CD4-positive, alpha-beta T cell treated with Interleukin-15 for 4 hours (primary cell): ENCODE results near the gene CYTH1.

Source experiments
- DNase-seq: peaks from one replicate; pipeline ENCODE4 v3.0.0-alpha.2; 2020; ENCODE audit warnings: low spot score

Gene CYTH1

DNA sequence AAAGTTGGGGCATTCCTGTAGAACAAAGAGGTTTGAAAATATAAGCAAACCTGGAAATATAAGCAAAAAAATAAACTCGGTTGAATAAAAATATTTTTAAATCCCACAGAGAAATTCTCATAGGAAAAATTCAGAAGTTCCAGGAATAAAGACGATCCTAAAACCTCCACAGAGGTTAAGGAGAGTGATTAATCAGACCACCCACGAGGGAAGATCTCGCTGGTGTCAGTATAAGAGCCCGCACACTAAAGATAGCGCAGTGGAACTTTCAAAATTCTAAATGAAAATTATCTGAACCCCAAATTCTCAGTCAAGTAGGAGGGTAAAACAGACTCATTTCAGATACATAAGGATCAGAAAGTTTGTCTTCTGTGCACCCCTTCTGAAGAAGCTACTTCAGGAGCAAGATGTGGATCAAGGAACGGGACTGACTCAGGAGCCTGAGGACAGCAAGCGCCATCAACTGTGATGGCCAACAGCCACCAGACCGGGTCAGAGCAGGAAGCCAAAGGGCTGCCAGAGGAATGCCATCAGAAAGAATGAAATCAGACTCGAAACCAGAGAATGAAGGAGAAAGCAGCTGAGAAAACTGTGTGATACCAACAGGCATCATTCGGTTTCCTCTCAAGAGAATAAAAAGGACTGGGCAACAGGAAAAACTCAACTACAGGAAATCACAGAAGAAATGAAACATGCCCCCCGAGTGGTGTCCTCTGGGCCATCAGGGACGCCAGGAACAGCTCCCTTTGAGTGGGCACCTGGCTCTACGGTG is 66.9 kb downstream of the CYTH1 start:
- DNase-seq: no peak

DNA sequence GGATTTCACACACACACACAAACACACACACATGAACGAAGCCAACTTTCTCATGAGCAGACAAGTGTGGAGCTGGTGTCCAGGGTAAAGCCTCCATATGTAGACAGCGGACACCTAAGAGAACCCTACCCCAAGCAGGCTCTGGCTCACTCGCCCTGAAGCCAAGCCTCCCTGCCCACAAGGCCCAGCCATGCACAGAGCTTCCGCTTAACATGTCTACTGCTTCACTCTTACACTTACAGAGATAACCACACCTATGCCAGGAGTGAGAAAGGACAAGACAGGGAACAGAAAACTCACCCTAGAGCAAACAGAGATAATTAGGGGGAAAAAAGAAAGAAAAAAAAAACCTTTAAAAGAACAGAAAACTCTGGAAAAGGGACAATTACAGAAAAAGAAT is 67.5 kb downstream of the CYTH1 start:
- DNase-seq: no peak

DNA sequence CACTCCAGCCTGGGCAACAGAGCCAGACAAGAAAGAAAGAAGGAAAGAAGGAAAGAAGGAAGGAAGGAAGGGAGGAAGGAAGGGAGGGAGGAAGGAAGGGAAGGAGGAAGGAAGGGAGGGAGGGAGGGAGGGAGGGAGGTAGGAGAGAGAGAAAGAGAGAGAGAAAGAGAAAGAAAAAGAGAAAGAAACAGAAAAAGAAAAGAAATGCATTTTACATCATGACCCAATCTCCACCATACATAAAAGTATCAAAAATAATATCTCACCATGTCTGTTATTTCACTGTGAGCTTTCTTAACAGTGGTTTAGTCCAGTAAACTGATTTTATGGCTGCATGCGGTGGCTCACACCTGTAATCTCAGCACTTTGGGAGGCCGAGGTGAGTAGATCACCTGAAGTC is 70.0 kb downstream of the CYTH1 start:
- no peak for DNase-seq

DNA sequence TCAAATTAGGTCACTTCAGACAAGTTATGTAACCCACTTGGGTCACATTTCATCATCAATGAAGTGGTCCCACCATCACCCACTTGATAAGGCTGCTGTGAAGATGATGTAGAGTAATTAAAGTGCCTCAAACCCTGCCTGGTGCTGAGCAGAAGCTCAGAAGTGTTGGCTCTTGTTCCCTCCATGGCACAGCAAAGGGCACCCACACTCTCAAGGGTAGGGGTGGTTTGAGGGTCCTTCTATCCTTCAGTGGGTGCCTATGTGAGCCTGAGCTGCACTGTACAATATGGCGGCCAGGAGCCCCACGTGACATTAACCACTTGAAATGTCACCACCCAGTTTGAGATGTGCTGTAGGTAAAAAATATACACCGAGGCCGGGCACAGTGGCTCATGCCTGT is 71.5 kb downstream of the CYTH1 start:
- no peak for DNase-seq

DNA sequence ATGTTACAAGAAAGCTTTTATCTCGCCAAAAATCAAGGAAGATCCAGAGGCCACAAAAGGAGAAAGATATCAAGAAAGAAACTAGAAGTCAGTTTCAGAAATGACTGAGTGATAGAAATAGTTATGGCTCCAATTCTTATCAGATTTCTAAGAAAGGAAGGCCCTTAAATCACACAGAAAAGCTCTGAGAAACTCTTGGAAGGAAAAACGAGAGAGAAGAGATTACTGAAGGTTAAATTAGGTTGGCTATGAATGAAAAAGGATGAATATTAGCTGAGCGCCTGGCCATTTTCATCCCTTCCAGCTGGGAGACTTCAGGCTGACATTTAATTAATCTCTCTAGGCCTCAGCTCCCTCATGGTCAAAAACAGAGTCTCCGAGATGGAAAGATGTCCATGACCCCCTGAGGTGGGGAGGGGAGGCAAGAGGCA is 72.3 kb downstream of the CYTH1 start:
- DNase-seq: no peak

DNA sequence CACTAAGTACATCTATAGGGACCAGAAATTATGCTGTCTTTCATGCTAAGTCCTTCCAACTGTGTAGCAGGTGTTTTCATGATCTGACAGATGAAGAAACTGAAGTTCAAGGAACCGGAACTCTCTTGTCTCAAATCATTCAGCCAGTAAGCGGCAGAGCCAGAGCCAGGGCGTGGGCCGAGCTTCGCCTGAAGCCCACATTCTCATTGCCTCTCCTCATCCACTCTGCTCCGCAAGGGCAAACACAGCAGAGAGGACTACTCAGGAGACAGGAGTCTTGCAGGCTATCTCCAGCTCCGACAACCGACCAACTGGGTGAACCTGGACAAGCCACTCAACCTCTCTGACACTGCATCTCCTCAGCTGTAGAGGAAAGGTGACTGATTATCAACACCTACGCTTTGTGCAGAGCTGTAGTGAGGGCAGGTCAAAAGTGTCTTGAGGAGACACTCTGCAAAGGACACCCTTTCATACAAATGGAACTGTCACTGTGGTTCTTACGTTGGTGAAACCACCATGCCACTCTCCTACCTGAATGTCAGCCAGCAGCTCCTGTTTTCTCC is 72.9 kb downstream of the CYTH1 start:
- DNase-seq: no peak

DNA sequence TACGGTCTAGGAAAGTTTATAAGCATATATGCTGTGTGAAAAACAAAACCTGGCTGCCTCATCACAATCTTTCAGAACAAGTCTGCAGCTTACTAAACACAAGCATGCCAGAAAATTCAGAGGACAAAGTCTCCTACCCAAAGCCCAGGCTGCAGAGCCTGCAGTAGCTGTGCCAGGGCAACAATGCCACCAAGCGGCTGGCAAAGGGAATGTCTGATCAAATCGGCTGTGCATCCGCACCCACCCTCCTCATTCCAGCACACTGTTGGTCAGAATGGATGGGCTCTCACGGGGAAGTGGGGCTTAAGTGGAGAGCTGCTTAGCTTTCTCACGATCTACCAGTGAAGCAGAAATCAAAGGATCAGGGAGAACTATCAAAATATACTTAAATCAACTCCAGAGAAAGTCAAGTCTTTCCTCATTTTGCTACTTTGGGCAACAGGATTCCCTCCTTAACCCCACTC is 73.5 kb downstream of the CYTH1 start:
- peak; percentile 62 for DNase-seq

DNA sequence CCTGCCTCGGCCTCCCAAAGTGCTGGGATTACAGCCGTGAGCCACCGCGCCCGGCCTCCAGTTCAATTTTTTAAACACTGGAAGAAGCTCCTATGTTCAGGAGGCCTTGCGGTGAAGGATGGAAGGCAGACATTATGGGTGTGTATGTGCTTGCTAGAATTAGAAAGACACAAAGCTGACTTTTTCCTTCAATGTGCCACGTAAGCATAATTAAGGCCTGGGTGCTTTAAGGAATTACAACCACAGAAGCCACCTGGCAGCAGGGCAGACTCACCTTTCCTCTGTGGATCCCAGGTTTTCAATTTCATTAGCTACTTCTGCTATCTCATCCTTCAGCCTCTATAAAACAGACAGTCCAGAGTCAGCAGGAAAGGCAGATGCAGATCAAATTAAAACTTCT is 74.2 kb downstream of the CYTH1 start:
- DNase-seq: no peak

DNA sequence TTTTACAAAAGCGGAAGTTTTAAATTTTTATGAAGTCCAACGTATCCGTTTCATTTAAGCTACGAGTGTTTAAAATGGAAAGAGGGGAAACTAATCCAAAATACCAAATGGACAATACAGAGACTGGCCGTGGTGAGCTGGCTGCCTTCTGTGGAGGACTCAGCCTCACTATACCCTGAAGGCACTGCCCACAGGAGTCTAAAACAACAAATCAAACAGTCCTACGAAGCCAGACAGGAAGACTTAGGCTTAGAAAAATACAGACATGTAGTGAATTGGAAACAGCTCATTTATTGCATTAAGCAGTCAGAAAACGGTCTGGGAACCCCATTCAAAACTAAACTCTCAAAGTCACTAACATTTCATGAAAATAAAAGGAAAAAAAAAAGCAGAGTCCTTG is 75.1 kb downstream of the CYTH1 start:
- DNase-seq: no peak

DNA sequence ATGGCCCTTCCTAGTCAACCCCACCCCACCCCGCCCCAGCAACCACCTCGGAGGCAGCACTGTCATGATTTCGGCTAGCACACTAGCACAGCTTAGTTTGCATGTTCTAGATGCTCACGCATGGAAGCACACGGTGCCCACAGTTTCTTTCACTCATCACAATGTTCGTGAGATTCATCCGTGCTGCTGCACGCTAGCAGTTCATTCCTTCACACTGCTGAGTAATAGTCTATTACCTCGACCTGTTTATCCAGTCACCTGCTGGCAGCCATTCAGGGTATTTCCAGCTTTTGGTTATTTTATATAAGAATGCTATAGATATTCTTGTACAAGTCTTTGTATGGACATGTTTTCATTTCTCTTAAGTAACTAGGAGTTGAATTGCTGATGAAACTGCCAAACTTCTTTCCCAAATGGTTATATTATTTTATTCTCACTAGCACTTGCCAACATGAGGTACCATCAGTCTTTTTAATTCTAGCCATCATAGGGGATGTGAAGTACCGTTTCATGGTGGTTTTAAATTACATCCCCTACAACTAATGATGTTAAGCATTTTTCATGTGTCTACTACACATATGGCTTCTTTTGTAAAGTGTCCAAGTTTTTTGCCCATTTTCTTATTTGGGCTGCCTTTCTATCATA is 75.7 kb downstream of the CYTH1 start:
- no peak for DNase-seq

DNA sequence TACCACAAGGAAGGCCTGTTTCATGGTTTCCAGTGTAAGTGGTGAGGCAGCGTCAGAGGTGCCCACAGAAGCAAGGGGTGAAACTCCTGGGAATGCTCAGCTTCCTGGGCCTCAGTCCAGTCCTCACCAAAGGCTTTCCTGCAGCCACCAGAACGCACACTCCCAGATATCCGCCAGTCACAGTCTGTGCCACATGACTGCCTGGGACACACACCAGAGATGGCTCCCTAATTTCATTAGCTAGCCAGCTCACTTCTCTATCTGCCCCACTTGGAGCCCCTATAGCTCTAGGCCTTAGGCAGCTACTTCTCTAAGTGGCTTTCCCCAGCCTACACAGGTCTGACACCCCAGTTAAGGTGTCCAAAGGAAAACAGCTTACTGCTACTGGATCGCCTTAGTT is 77.0 kb downstream of the CYTH1 start:
- no peak for DNase-seq

DNA sequence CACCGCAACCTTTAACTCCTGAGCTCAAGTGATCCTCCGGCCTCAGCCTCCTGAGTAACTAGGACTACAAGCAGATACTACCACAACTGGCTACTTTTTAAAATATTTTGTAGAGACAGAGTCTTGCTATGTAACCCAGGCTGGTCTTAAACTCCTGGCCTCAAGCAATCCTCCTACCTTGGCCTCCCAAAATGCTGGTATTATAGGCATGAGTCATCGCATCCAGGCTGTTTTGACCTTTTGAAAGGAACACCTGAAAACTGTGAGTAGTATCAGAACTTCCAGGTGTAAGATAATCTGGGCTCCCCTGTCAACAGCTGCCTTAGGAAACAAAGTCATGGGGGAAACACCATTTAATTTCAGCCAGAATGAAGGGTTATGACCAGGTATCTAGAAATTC is 77.5 kb downstream of the CYTH1 start:
- DNase-seq: no peak

DNA sequence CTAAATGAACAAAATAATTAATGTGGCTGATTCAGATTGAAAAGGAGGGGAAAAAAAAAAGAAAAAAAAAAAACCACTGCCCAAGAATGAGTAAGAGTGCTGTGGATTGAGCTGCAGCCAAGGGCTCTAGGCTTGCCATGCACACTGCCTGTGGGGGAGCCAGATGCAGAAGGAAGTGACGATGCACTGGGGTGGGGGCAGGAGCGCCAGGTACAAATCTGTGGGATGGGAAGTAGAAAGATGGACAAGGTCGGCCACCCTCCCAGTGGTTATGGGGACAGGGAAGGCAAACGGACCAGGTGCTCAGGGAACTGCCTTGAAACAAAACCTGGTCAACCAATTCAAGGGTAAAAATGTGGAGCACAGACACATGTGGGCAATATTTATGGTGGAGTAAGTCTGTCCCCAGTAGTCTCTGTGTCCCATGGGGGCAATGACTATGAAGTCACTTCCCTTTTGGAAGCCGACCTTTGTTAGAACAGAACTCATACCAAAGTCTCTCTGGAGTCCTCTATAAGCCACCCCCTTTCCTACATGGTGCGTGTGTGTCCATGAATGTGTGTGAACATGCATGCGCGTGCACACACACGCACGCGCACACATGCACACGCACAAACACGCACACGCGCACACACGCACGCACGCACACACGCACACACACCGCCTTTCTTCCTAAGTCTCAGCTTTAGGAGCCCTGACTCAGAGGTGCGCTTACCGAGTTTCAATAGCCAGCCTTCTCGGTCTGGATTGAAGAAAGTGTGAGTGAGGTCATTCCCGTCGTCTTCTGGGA is 84.3 kb downstream of the CYTH1 start:
- no peak for DNase-seq

DNA sequence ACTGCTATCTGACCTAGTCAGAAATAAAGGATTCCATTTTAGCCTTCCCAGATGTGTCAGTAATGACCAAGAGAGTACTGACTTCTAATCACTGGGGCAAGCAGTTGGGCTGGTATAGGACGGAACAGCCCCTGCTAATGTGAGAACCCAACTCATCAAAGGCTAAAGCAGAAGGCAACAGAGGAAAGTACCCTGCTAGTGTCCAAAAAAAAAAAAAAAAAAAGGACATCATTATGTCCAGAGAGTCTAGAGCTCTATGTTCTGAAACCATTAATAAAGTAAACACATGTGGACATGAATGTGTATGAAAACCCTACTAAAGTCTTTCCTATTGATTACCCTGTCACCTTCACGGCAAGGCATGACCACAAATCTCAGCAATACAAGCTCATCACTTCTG is 85.0 kb downstream of the CYTH1 start:
- no peak for DNase-seq

DNA sequence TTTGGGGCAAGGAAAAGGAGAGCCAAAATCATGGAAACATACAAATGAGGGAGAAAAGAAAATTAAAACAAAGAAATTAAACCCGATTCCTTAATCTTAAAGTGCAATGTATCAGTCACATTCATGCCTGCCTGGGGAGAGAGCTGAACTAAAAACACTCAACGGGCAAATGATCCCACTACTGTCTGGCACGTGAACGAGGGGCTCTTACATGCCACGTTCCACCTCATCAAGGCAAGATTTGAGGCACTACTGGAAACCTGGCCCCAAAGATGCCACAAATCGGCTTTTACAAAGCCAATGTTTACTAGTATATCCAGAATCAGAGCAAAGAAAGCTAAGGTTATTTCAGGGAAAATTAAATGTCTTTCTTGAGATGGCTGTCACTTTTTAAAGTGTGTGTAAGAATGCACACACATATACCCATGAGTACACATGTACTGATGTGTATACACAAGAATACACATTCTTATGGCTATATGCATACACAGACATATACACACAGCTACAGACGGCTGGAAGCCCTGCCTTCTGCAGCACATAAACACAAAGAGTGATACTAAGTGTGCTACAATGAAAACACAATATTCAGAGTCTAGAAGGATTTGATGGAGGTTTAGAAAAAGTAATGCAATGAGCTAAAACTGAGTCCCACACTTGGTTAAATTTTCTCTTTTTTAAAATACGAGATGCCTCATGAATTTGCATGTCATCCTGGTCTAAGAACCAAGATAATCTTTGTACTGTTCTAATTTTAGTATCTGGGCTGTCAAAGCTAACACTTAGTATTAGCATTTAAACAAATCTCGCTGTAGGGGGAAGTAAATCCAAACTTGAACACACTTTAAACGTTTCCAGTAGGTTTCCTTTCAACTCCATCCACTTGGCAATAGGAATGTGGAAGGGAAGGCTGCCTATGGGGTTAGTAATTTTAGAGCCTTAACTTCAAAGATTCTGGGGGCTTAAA is 85.8 kb downstream of the CYTH1 start:
- DNase-seq: no peak

DNA sequence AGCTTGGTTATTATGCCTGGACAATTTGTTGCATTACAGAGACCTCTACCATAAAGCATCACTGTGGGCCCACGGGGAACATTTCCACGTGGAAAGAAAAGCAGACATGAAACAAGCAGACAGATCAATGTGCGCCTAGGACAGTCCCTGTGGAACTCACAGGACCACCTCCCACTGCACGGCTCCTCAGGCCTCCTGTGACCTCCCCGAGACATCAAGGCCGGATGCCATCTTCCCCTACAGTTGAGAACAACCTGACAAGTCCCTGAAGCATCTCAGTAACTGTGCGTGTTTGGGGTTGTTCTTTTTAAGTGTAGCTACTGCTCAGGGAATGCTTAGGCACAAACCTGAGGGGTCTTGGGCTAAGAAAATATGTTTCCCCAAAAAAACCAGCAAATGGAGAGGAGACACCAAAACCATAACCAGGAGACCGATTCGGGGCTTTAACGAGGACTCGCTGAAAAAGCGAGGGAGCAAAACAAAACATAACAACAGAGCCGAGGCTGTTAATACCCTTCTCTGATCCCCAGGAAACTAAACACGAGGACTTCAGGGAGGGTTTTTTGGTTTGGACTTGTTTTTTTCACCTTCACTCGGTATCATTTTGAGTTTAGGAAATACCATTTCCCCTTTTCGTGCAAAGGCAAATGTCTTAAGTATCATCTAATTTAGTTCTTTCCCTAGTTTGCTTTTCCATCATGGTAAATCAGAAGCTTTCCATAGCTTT is 87.1 kb downstream of the CYTH1 start:
- no peak for DNase-seq

DNA sequence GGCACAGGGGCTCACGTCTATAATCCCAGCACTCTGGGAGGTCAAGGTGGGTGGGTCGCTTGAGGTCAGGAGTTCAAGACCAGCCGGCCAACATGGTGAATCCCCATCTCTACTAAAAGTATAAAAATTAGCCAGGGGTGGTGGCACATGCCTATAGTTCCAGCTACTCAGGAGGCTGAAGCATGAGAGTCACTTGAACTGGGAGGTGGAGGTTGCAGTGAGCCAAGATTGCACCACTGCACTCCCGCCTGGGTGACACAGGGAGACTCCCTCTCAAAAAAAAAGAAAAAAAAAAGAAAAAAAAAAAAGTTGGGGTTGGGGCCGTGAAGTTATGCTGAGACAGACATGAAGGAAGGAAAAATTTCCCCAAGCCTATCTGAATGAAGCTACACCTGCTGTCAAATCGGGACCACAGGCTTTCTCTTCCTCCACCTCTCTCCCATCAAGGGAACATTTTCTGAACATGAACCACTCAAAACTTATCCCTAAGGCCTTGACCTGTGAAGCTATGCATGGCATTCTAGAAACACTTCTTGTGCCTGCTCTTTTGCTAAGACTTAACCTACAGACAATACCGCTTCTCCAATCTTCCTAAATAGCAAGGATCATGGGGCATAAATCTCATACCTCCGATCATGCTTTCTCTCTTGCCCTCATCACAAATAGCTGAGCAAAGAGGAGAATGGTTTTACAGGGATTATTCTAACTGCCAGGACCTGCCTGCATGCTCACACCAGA is 88.6 kb downstream of the CYTH1 start:
- DNase-seq: no peak

DNA sequence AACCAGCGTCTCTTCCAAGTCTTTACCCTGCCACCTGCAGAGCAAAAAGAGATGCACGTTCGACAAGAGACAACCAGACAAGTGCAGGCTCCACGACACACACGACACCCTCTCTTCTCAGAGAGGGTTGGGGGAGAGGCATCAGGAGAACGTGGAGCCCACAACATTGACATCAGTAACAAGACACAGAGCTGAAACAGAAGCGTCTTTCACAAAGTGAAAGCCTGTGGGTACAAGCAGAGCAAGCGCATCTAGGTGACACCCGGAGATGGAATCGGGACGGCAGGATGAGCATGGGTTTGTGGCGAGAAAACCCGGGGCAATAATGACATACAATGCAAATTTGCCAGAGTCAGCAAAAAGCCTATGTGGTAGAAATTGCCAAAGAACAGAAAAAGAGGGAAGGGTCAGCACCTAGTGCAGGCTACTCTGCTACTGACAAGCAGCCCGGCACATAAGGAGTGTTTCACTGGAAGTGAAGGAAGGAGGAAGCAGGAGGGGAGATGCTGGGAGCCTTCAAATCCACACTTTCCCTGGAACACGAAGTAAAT is 89.5 kb downstream of the CYTH1 start:
- DNase-seq: no peak

DNA sequence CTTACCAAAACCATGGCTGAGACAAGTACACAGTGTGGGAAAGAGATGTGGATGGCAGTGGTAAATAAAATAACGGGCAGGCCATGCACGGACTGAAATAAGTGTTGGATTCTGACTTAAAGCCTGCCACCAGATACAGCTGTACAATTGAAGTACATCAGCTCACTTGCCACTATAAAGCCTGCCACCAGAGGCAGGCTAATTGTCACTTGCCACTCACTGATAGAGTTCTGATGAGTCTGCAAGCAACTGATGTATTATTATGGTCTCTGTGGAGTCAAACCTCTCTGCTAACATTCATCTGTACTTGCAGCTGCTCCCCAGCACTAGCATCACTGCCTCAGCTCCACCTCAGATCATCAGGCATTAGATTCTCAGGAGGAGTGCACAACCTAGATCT is 93.0 kb downstream of the CYTH1 start:
- no peak for DNase-seq

DNA sequence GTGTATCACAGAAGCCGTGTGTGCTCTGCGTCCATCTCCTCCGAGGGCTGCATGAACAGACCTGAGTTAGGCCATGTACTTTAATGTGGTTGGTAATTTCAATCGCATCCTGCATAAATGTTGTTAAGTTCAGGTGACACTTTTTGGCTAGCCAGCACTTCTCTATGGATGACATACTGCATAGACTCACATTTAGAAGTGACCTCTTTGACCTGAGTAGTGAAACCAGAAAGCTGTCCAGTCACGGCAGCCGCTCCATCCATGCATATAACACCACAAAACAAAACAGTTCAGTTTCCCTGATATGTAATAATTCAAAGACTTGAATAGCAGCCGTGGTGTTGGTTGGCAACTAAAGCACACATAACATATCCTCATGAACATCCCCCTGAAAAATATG is 94.1 kb downstream of the CYTH1 start:
- DNase-seq: no peak
